Vagina (tissue), 2 donors: ENCODE results near the gene EPHA3. TPM values are rescaled to one million over a fixed set of nuclear protein-coding genes. Genes with fewer than 3 reads are reported as not detected.

Source experiments
- DNase-seq, 2 donors: peaks; one replicate each; pipeline ENCODE4 v3.0.0-alpha.2; 2017; ENCODE audit errors: extremely low spot score in 2 of 2
- H3K27ac ChIP-seq: fragments of 200-600 bp; sonication (generic); one replicate; pipeline ENCODE4 v1.5.1; 2019
- H3K27me3 ChIP-seq: fragments of 200-600 bp; sonication (generic); one replicate; pipeline ENCODE4 v1.5.1; 2019
- H3K36me3 ChIP-seq, 2 donors: fragments of 200-600 bp; sonication (generic); one replicate each; pipeline ENCODE4 v1.5.1; 2017 to 2019
- H3K4me1 ChIP-seq: fragments of 200-600 bp; sonication (generic); one replicate; pipeline ENCODE4 v1.5.1; 2019
- H3K4me3 ChIP-seq, 2 donors: fragments of 200-600 bp; sonication (generic); 1 replicate in 1 of 2; 2 replicates in 1 of 2; pipeline ENCODE4 v1.5.1; 2016 to 2019
- H3K9me3 ChIP-seq: fragments of 200-600 bp; sonication (generic); one replicate; pipeline ENCODE4 v1.5.1; 2019
- CTCF ChIP-seq, 3 experiments: fragments of 450-650 bp in 2 of 3; fragments of 200-600 bp in 1 of 3; sonication (generic) in 1 of 3; IDR thresholded peaks; one replicate each; pipeline ENCODE4 v1.5.1; 2017 to 2019; ENCODE audit warnings: antibody characterized with exemption in 3 of 3, mild to moderate bottlenecking in 2 of 3, moderate library complexity in 2 of 3
- POLR2A ChIP-seq, 2 donors: fragments of 450-650 bp; IDR thresholded peaks; one replicate each; pipeline ENCODE4 v1.6.1; 2017; ENCODE audit warnings: antibody characterized with exemption in 2 of 2, mild to moderate bottlenecking in 2 of 2, moderate library complexity in 2 of 2
- POLR2AphosphoS5 ChIP-seq, 2 donors: sonication (generic); formaldehyde crosslinking; IDR thresholded peaks; one replicate each; pipeline ENCODE4 v1.9.0; 2017; ENCODE audit warnings: antibody characterized with exemption in 2 of 2, mild to moderate bottlenecking in 2 of 2, low read depth in 1 of 2; ENCODE audit not compliant: insufficient read depth in 1 of 2
- intact Hi-C: fragments of 100-400 bp; cut with DNase I; formaldehyde crosslinking; loops from one replicate; pipeline ENCODE4 v1.15.1; 2023
- total RNA-seq: library from RNA; depleted of rRNA; stranded (reverse); fragments of >200 nt; gene quantifications from one replicate; pipeline ENCODE4 v1.2.3, GENCODE V29; 2016

Gene EPHA3
- total RNA-seq, 1 donor from 2014 or later = 24.1 TPM

DNA sequence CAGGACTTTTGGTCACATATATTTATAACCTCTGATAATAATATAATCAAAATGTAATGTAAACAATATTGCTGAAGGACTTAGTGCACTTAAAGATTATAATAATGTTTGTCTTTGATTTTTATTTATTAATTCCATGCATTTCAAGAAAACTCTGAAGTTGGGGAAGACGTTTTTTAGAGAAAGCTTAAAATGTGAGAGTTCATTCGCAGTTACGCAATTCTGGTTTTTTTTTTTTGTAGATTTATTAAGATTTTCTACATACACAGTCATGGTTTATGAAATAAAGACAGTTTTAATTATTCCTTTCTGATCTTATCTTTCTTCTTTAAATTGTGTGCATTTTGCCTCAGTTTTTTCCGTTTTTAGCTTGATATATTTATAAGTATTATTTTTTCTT lies 204.7 kb downstream of the EPHA3 start:
- Histone ChIP-seq H3K4me3 (no peak overlapping the region), H3K27ac (no peak overlapping the region), H3K4me1 (no peaks in the 10 kb centered on the region), H3K9me3 (no peaks in the 10 kb centered on the region), H3K27me3 (no peaks in the 10 kb centered on the region), H3K36me3 (no peaks in the 10 kb centered on the region)
- DNase-seq = no peak
- intact Hi-C loops = no loop called here
- TF ChIP-seq POLR2A (IDR thresholded peaks at IDR 0.05) (no peak), CTCF (IDR thresholded peaks at IDR 0.05) (no peak), POLR2AphosphoS5 (IDR thresholded peaks at IDR 0.05; ENCODE audit: insufficient read depth in 1 of 2, low read depth in 1 of 2) (no peak)

DNA sequence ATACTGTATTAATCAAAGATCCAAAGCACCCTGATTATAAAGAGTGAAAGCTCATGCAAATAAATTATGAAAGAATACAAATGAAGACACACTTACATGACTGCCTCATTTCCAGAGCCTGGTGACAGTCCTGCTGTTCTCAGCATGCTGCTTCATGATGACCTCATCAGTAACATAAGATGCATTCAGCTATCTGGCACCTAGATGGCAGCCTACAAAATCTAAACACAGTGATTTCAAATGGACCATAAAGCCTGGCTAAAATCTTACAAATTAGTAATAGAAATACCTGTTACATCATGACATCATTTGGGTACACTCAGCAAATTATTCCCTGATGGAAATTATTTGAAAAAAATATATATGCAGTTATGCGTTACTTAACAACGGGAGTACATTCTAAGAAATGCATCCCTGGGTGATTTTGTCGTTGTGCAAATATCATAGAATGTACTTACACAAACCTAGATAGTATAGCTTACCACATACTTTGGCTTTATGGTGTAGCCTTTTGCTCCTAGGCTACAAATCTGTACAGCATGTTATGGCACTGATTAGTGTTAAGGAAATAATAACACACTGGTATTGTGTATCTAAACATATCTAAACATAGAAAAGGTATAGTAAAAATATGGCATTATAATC lies 207.2 kb downstream of the EPHA3 start:
- no peaks in the 10 kb centered on the region for H3K4me1 ChIP-seq
- no peak for DNase-seq
- no peaks in the 10 kb centered on the region for H3K36me3 ChIP-seq
- intact Hi-C loops = no loop called here
- TF ChIP-seq POLR2AphosphoS5 (IDR thresholded peaks at IDR 0.05; ENCODE audit: insufficient read depth in 1 of 2, low read depth in 1 of 2) (no peak), POLR2A (IDR thresholded peaks at IDR 0.05) (no peak), CTCF (IDR thresholded peaks at IDR 0.05) (no peak)
- no peak overlapping the region for H3K27ac ChIP-seq
- no peaks in the 10 kb centered on the region for H3K27me3 ChIP-seq
- no peak overlapping the region for H3K4me3 ChIP-seq
- H3K9me3 ChIP-seq = no peaks in the 10 kb centered on the region

GRCh38 chr3:89315750-89316470 lies 208.5 kb downstream of the EPHA3 start:
- DNase-seq = no peak
- no peak overlapping the region for H3K27ac ChIP-seq
- intact Hi-C loops = no loop called here
- TF ChIP-seq POLR2A (IDR thresholded peaks at IDR 0.05) = no peak
- TF ChIP-seq CTCF (IDR thresholded peaks at IDR 0.05) = no peak
- no peak for TF ChIP-seq POLR2AphosphoS5 (IDR thresholded peaks at IDR 0.05; ENCODE audit: insufficient read depth in 1 of 2, low read depth in 1 of 2)
- no peaks in the 10 kb centered on the region for H3K9me3 ChIP-seq
- H3K27me3 ChIP-seq = no peaks in the 10 kb centered on the region
- H3K4me1 ChIP-seq = no peaks in the 10 kb centered on the region
- no peak overlapping the region for H3K4me3 ChIP-seq
- H3K36me3 ChIP-seq = no peaks in the 10 kb centered on the region

DNA sequence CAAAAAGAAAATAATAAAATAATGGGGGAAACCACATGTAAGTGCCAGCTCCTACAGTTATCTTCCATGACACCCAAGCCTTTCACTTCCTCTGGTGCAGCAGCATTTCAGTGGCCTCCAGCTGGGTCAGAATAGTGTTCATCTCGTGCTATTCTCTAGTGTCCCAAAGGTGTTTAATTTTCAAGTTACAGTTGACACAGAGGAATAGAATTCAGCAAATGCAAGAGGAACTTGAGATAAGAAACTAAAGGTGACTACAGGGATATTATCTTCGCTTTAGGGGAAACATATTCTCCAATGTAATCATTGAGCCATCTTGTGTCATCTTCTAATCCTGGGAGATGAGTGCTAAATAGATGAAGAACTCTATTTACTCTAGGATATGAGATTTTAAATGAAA lies 212.8 kb downstream of the EPHA3 start:
- DNase-seq = no peak
- TF ChIP-seq POLR2AphosphoS5 (IDR thresholded peaks at IDR 0.05; ENCODE audit: insufficient read depth in 1 of 2, low read depth in 1 of 2) (no peak), CTCF (IDR thresholded peaks at IDR 0.05) (no peak), POLR2A (IDR thresholded peaks at IDR 0.05) (no peak)

DNA sequence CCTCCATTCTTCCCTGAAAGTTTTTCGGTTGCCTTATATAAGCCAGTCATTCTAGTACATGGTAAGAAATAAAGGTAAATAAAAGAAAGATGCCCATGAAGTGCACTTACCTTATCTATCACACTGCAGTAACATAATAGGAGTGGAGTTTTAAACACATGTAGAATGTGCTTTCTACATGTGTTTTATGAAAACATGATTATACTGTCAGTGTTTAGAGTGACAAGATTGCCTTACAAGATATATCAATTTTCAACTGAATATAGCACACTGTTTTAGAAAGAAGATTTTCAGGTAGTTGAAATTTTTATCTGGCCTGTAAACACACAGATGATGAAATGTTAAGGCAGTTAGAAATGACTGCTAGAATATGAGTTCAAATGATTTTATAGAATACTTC lies 219.6 kb downstream of the EPHA3 start:
- Histone ChIP-seq H3K27ac (no peak overlapping the region), H3K4me3 (no peak overlapping the region), H3K9me3 (no peaks in the 10 kb centered on the region), H3K36me3 (no peaks in the 10 kb centered on the region), H3K4me1 (no peaks in the 10 kb centered on the region), H3K27me3 (no peaks in the 10 kb centered on the region)
- TF ChIP-seq CTCF (IDR thresholded peaks at IDR 0.05) = no peak
- TF ChIP-seq POLR2A (IDR thresholded peaks at IDR 0.05) = no peak
- no peak for TF ChIP-seq POLR2AphosphoS5 (IDR thresholded peaks at IDR 0.05; ENCODE audit: insufficient read depth in 1 of 2, low read depth in 1 of 2)
- intact Hi-C loops = no loop called here
- no peak for DNase-seq

More for the DNA sequence above, 212.8 kb downstream of the EPHA3 start:
- Histone ChIP-seq H3K27me3 (no peaks in the 10 kb centered on the region), H3K27ac (no peak overlapping the region), H3K4me3 (no peak overlapping the region), H3K4me1 (no peaks in the 10 kb centered on the region), H3K36me3 (no peaks in the 10 kb centered on the region), H3K9me3 (no peaks in the 10 kb centered on the region)
- intact Hi-C loops = no loop called here
